Smooth muscle cell (in vitro differentiated cells): ENCODE results near the gene ENPP6. TPM values are rescaled to one million over a fixed set of nuclear protein-coding genes. Genes with fewer than 3 reads are reported as not detected.

Experiments
- DNase-seq: peaks from one replicate; lab custom pipeline; 2025; ENCODE audit not compliant: unreplicated experiment; lab: John Stamatoyannopoulos, UW
- H2AFZ ChIP-seq: fragments of 200-600 bp; sonication (generic); 2 replicates; pipeline ENCODE4 v1.6.0; 2016; ENCODE audit warnings: antibody characterized with exemption, low read depth, mild to moderate bottlenecking
- H3F3A ChIP-seq: fragments of 200-600 bp; sonication (generic); 2 replicates; pipeline ENCODE4 v1.6.0; 2017; ENCODE audit warnings: antibody characterized with exemption, low read depth
- H3K27ac ChIP-seq: fragments of 200-600 bp; sonication (generic); 2 replicates; pipeline ENCODE4 v1.5.1; 2016; ENCODE audit warnings: low read depth, mild to moderate bottlenecking
- H3K27me3 ChIP-seq: fragments of 200-600 bp; sonication (generic); 2 replicates; pipeline ENCODE4 v1.6.1; 2016; ENCODE audit warnings: low read depth, mild to moderate bottlenecking
- H3K36me3 ChIP-seq: fragments of 200-600 bp; sonication (generic); 2 replicates; pipeline ENCODE4 v1.5.1; 2016; ENCODE audit warnings: low read depth
- H3K4me1 ChIP-seq: fragments of 200-600 bp; sonication (generic); 2 replicates; pipeline ENCODE4 v1.5.1; 2016; ENCODE audit warnings: low read depth
- H3K4me2 ChIP-seq: fragments of 200-600 bp; sonication (generic); 2 replicates; pipeline ENCODE4 v1.6.0; 2016; ENCODE audit warnings: mild to moderate bottlenecking
- H3K4me3 ChIP-seq: fragments of 200-600 bp; sonication (generic); 2 replicates; pipeline ENCODE4 v1.5.1; 2016; ENCODE audit warnings: mild to moderate bottlenecking
- H3K79me2 ChIP-seq: fragments of 200-600 bp; sonication (generic); 2 replicates; pipeline ENCODE4 v1.6.0; 2016; ENCODE audit warnings: low read depth, mild to moderate bottlenecking
- H3K9ac ChIP-seq: fragments of 200-600 bp; sonication (generic); 2 replicates; pipeline ENCODE4 v1.6.0; 2016; ENCODE audit warnings: low read depth
- H3K9me3 ChIP-seq: fragments of 200-600 bp; sonication (generic); replicated peaks from 2 replicates; pipeline ENCODE4 v1.5.1; 2016; ENCODE audit warnings: low read depth
- H4K20me1 ChIP-seq: fragments of 200-600 bp; sonication (generic); 2 replicates; pipeline ENCODE4 v1.6.0; 2016; ENCODE audit warnings: low read depth
- WGBS: methylation state at CpG from one replicate; pipeline ENCODE4 v1.1.7; 2016; ENCODE audit warnings: low lambda C conversion rate; 5-methylcytosine and 5-hydroxymethylcytosine counted together
- polyA plus RNA-seq: library from polyadenylated mRNA; unstranded; fragments of >200 nt; fragmentation: Nextera tagmentation; extraction: Ambion mirVana; gene quantifications from 2 replicates; pipeline ENCODE4 v1.2.1, GENCODE V29; 2016
- total RNA-seq: library from RNA; depleted of rRNA; stranded (reverse); fragments of >200 nt; gene quantifications from 2 replicates; pipeline ENCODE4 v1.2.3, GENCODE V29; 2014
- TF ChIP-seq, protein P1 (sequence below): fragments of 200-600 bp; sonication (generic); IDR thresholded peaks from 2 replicates; pipeline ENCODE4 v1.5.1; 2017; ENCODE audit warnings: borderline replicate concordance, mild to moderate bottlenecking, antibody characterized with exemption; ENCODE audit not compliant: insufficient read depth, poor library complexity, severe bottlenecking

The ENPP6 gene
- total and polyA plus RNA-seq, 2 experiments from 2014 or later, result not detected

DNA sequence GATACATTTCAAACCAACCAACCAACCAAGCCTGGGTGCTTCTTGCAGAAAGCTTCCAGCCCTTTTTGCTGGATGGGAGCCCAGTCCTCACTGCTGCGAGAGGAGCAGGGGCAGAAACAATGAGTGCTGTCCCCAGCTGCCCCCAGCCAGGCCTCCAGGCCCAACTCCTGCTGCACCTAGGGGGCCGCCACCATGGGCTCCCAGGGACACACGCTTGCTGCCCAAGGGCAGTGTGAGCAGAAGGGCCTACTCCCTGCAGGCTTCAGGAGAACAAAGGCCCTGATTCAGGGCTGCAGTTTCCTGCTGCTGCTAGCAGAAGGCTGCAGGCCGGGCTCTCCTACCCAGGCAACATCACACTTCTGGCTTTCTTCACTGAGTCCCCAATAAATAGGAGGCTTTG lies 37.7 kb upstream of the ENPP6 start:
- no peaks in the 10 kb centered on the region for H3K79me2 ChIP-seq
- H3K9me3 ChIP-seq, result no peaks in the 10 kb centered on the region
- H3K4me2 ChIP-seq, result no peak overlapping the region
- H3K36me3 ChIP-seq, result no peaks in the 10 kb centered on the region
- H4K20me1 ChIP-seq, result no peaks in the 10 kb centered on the region
- H3K27me3 ChIP-seq, result no peaks in the 10 kb centered on the region
- no peak overlapping the region for H3K4me3 ChIP-seq
- DNase-seq, result no peak
- TF ChIP-seq, protein P1, sequence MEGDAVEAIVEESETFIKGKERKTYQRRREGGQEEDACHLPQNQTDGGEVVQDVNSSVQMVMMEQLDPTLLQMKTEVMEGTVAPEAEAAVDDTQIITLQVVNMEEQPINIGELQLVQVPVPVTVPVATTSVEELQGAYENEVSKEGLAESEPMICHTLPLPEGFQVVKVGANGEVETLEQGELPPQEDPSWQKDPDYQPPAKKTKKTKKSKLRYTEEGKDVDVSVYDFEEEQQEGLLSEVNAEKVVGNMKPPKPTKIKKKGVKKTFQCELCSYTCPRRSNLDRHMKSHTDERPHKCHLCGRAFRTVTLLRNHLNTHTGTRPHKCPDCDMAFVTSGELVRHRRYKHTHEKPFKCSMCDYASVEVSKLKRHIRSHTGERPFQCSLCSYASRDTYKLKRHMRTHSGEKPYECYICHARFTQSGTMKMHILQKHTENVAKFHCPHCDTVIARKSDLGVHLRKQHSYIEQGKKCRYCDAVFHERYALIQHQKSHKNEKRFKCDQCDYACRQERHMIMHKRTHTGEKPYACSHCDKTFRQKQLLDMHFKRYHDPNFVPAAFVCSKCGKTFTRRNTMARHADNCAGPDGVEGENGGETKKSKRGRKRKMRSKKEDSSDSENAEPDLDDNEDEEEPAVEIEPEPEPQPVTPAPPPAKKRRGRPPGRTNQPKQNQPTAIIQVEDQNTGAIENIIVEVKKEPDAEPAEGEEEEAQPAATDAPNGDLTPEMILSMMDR, result no peak
- H3K9ac ChIP-seq, result no peak overlapping the region
- H2AFZ ChIP-seq, result no peak overlapping the region
- no peaks in the 10 kb centered on the region for H3K4me1 ChIP-seq
- H3K27ac ChIP-seq, result no peak overlapping the region
- H3F3A ChIP-seq, result no peaks in the 10 kb centered on the region
- 83% methylated on average over 4 of the region's 4 CpGs for WGBS

DNA sequence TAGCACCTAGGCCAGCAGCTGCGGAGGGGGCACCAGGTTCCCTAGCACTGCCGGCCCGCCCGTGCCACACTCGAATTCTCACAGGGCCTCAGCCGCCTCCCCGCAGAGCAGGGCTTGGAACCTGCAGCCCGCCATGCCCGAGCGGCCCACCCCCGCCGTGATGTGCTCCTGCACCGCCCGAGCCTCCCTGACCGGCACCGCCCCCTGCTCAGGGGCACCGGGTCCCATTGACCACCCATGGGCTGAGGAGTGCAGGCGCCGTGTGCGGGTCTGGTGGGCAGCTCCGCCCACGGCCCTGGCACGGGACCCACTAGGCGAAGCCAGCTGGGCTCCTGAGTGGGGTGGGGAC lies 35.4 kb upstream of the ENPP6 start:
- no peak overlapping the region for H3K4me3 ChIP-seq
- no peaks in the 10 kb centered on the region for H4K20me1 ChIP-seq
- H3K79me2 ChIP-seq, result no peaks in the 10 kb centered on the region
- 98% methylated on average over 19 of the region's 24 CpGs for WGBS
- H3K9me3 ChIP-seq, result no peaks in the 10 kb centered on the region
- no peak overlapping the region for H3K9ac ChIP-seq
- TF ChIP-seq, protein P1, result no peak
- no peaks in the 10 kb centered on the region for H3K27me3 ChIP-seq
- no peak overlapping the region for H3K27ac ChIP-seq
- H3K4me1 ChIP-seq, result no peaks in the 10 kb centered on the region
- no peak overlapping the region for H3K4me2 ChIP-seq
- no peaks in the 10 kb centered on the region for H3F3A ChIP-seq
- H3K36me3 ChIP-seq, result no peaks in the 10 kb centered on the region
- DNase-seq, result no peak
- no peak overlapping the region for H2AFZ ChIP-seq

DNA sequence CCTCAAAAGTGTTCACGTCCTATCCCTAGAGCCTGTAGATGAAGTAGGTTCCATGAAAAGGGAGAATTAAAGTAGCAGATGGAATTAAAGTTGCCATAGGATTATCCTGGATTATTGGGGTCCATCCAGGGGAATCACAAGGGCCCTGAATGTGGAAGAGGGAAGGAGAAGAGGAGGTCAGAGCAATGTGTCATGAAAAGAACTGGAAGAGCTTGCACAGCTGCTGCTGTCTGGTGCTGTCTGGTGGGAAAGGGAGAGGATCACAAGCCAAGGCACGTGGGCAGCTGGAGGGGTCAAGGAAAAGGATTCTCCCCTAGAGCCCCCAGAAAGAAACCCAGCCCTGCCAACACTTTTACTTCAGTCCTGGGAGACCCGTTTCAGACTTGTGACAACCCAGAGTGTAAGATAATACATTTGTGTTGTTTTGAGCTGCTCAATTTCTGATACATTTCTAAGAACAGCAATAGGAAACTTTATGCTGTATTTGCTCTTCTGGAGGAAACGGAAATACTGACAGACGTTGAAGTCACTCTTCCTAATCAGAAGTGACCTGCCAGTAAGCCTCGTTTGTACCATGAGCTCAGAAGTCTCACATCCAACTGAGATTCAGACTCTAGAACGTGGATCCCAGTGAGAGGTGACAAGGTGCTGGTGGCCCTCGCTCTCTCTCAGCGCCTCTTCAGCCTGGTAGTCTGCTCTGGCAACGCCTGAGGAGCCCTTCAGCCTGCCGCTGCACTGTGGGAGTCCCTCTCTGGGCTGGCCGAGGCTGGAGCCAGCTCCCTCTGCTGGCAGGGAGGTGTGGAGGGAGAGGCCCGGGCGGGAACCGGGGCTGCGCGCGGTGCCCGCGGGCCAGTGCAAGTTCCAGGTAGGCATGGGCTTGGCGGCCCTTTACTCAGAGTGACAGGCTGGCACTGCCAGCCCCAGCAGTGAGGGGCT lies 34.7 kb upstream of the ENPP6 start:
- no peaks in the 10 kb centered on the region for H4K20me1 ChIP-seq
- no peaks in the 10 kb centered on the region for H3K79me2 ChIP-seq
- DNase-seq, result no peak
- H3K4me3 ChIP-seq, result no peak overlapping the region
- 93% methylated on average over 21 of the region's 21 CpGs for WGBS
- no peaks in the 10 kb centered on the region for H3K9me3 ChIP-seq
- H3K27me3 ChIP-seq, result no peaks in the 10 kb centered on the region
- H3K4me2 ChIP-seq, result no peak overlapping the region
- H2AFZ ChIP-seq, result no peak overlapping the region
- no peaks in the 10 kb centered on the region for H3K36me3 ChIP-seq
- H3K4me1 ChIP-seq, result no peaks in the 10 kb centered on the region
- no peaks in the 10 kb centered on the region for H3F3A ChIP-seq
- no peak overlapping the region for H3K27ac ChIP-seq
- TF ChIP-seq, protein P1, result no peak
- no peak overlapping the region for H3K9ac ChIP-seq

DNA sequence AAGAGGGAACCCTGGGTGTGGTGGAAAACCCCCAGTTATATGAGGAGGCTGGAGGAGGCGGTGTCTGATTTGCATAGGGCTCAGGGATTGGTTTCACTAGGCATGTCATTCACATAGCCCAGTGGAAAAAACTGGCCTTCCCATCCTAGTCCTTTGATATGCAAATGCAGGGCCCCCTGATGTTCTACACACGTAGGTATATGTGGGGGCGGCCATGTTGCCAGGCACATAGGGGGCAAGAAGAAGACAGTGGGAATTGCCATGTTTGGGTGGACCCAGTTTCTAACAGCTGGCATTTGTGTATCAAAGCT lies 34.0 kb upstream of the ENPP6 start:
- Histone ChIP-seq H3K4me1 (no peaks in the 10 kb centered on the region), H3K9ac (no peak overlapping the region), H3K27ac (no peak overlapping the region), H3K4me2 (no peak overlapping the region), H3K79me2 (no peaks in the 10 kb centered on the region), H2AFZ (no peak overlapping the region), H3K9me3 (no peaks in the 10 kb centered on the region), H3K36me3 (no peaks in the 10 kb centered on the region), H3K27me3 (no peaks in the 10 kb centered on the region), H3F3A (no peaks in the 10 kb centered on the region), H3K4me3 (no peak overlapping the region), H4K20me1 (no peaks in the 10 kb centered on the region)
- DNase-seq, result no peak
- 85% methylated on average over 3 of the region's 3 CpGs for WGBS
- TF ChIP-seq, protein P1, result no peak
